HepG2 (cell line): ENCODE results near the gene ATOH8.

Experiments
- ATF4 ChIP-seq, 2 experiments: fragments of 450-650 bp in 1 of 2; sonication (generic) in 1 of 2; formaldehyde crosslinking; IDR thresholded peaks; 2 replicates each; pipeline versions ENCODE4 v1.5.0 to v1.8.0; 2020 to 2022; ENCODE audit warnings: mild to moderate bottlenecking in 1 of 2, missing genetic modification reagents in 1 of 2
- MEIS2 ChIP-seq: sonication (generic); formaldehyde crosslinking; IDR thresholded peaks from 2 replicates; pipeline ENCODE4 v1.9.0; 2021; ENCODE audit warnings: mild to moderate bottlenecking, missing genetic modification reagents
- TF ChIP-seq, protein P1 (sequence below): sonication (generic); formaldehyde crosslinking; IDR thresholded peaks from 2 replicates; pipeline ENCODE4 v1.5.0; 2020; ENCODE audit warnings: mild to moderate bottlenecking, missing genetic modification reagents, moderate library complexity

DNA sequence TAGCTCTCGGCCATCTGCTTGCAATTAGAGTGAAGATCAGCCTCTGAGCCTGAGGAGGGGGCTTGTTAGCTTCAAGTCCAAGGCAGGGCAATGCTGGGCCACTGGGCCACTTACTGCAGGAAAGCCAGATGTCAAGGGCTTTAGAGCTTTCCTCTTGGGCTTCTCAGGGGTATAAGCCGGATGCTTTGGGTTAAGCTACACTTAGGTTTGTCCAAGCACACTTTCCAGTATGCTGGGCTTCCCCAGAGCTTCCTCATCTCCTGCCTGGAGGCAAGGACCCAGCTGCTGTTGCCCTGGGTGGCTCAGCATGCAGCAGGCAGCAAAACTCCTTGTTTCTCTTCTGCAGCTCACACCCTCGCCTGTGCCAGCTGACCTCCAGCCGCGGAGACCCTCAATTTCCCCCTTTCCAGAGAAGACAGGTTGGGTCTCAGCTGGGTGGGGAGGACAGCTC lies 29.0 kb upstream of the ATOH8 start:
- TF ChIP-seq MEIS2 (CRISPR knock-in tag) (no peak), ATF4 (CRISPR knock-in tag; IDR thresholded peaks at IDR 0.05) (no peak)
- TF ChIP-seq, protein P1, sequence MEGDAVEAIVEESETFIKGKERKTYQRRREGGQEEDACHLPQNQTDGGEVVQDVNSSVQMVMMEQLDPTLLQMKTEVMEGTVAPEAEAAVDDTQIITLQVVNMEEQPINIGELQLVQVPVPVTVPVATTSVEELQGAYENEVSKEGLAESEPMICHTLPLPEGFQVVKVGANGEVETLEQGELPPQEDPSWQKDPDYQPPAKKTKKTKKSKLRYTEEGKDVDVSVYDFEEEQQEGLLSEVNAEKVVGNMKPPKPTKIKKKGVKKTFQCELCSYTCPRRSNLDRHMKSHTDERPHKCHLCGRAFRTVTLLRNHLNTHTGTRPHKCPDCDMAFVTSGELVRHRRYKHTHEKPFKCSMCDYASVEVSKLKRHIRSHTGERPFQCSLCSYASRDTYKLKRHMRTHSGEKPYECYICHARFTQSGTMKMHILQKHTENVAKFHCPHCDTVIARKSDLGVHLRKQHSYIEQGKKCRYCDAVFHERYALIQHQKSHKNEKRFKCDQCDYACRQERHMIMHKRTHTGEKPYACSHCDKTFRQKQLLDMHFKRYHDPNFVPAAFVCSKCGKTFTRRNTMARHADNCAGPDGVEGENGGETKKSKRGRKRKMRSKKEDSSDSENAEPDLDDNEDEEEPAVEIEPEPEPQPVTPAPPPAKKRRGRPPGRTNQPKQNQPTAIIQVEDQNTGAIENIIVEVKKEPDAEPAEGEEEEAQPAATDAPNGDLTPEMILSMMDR (CRISPR knock-in tag), result no peak
